WTC11 (cell line): ENCODE results near the gene LMO3. TPM values are rescaled to one million over a fixed set of nuclear protein-coding genes. Genes with fewer than 3 reads are reported as not detected.

Experiments
- ATAC-seq: fragments of 200-7000 bp; cut with Tn5 transposase; 2 replicates; pipeline ENCODE4 v1.10.0; 2021; ENCODE audit warnings: mild to moderate bottlenecking, moderate library complexity
- CTCF ChIA-PET: fragments of 300-600 bp; sonication (Branson Sonifier 250); formaldehyde crosslinking; loops from one replicate; lab custom pipeline; 2021; ENCODE audit warnings: antibody characterized with exemption; lab: Charles Lee
- POLR2A ChIA-PET: fragments of 350-600 bp; sonication (Branson Sonifier 250); formaldehyde crosslinking; loops from one replicate; lab custom pipeline; 2021; ENCODE audit warnings: antibody characterized with exemption; lab: Charles Lee
- DNase-seq: peaks from one replicate; pipeline ENCODE4 v3.0.0; 2021; ENCODE audit warnings: low spot score
- H3K27ac Mint-ChIP-seq: 2 replicates; pipeline ENCODE4 v1.8.0; 2021; ENCODE audit warnings: mixed read lengths
- H3K27me3 Mint-ChIP-seq: 2 replicates; pipeline ENCODE4 v1.8.0; 2021; ENCODE audit warnings: low read depth, mild to moderate bottlenecking, moderate library complexity, mixed read lengths
- H3K36me3 Mint-ChIP-seq: 2 replicates; pipeline ENCODE4 v1.8.0; 2021; ENCODE audit warnings: mixed read lengths
- H3K4me1 Mint-ChIP-seq: 2 replicates; pipeline ENCODE4 v1.8.0; 2022; ENCODE audit warnings: mixed read lengths
- H3K4me3 Mint-ChIP-seq: 2 replicates; pipeline ENCODE4 v1.8.0; 2021; ENCODE audit warnings: mild to moderate bottlenecking, moderate library complexity, mixed read lengths
- H3K9me3 Mint-ChIP-seq: 2 replicates; pipeline ENCODE4 v1.8.0; 2021; ENCODE audit warnings: mixed read lengths
- CBFB ChIP-seq: sonication (generic); formaldehyde crosslinking; IDR thresholded peaks from 2 replicates; pipeline ENCODE4 v1.8.1; 2022; ENCODE audit warnings: mild to moderate bottlenecking, low read depth, missing genetic modification reagents
- CDX4 ChIP-seq: fragments of 250-450 bp; sonication (Bioruptor Pico); IDR thresholded peaks from 2 replicates; pipeline ENCODE4 v1.9.0; 2021; ENCODE audit warnings: moderate library complexity, mild to moderate bottlenecking, inconsistent platforms, borderline replicate concordance
- E2F4 ChIP-seq: sonication (generic); formaldehyde crosslinking; IDR thresholded peaks from 2 replicates; pipeline ENCODE4 v1.8.1; 2022; ENCODE audit warnings: low read depth, mild to moderate bottlenecking, moderate library complexity, missing genetic modification reagents, borderline replicate concordance
- NR2C2 ChIP-seq: sonication (generic); formaldehyde crosslinking; IDR thresholded peaks from 2 replicates; pipeline ENCODE4 v1.8.0; 2022; ENCODE audit warnings: mild to moderate bottlenecking, missing genetic modification reagents
- TEAD1 ChIP-seq: sonication (generic); formaldehyde crosslinking; IDR thresholded peaks from 2 replicates; pipeline ENCODE4 v1.8.0; 2022; ENCODE audit warnings: mild to moderate bottlenecking, missing genetic modification reagents
- ZBTB21 ChIP-seq: sonication (generic); formaldehyde crosslinking; IDR thresholded peaks from 2 replicates; pipeline ENCODE4 v1.8.1; 2023; ENCODE audit warnings: mild to moderate bottlenecking, missing genetic modification reagents, borderline replicate concordance
- ZMAT4 ChIP-seq: fragments of 250-450 bp; sonication (Bioruptor Pico); IDR thresholded peaks from 2 replicates; pipeline ENCODE4 v1.9.0; 2021; ENCODE audit warnings: mild to moderate bottlenecking
- ZNF219 ChIP-seq: sonication (generic); formaldehyde crosslinking; IDR thresholded peaks from 2 replicates; pipeline ENCODE4 v1.8.0; 2023; ENCODE audit warnings: missing genetic modification reagents, mild to moderate bottlenecking, borderline replicate concordance
- ZNF532 ChIP-seq: fragments of 250-450 bp; sonication (Bioruptor Pico); IDR thresholded peaks from 2 replicates; pipeline ENCODE4 v1.9.0; 2021; ENCODE audit warnings: mild to moderate bottlenecking, borderline replicate concordance
- total RNA-seq: library from RNA; stranded (reverse); gene quantifications from 3 replicates; pipeline ENCODE4 v1.2.3, GENCODE V29; 2021
- TF ChIP-seq, protein P1 (sequence below): sonication (generic); formaldehyde crosslinking; IDR thresholded peaks from 2 replicates; pipeline ENCODE4 v1.8.0; 2023; ENCODE audit warnings: missing genetic modification reagents
- TF ChIP-seq, protein P2 (sequence below): fragments of 250-450 bp; sonication (Bioruptor Pico); conservative IDR thresholded peaks from 2 replicates; pipeline ENCODE4 v1.9.0; 2021; ENCODE audit warnings: mild to moderate bottlenecking
- TF ChIP-seq, protein P3 (sequence below): sonication (generic); formaldehyde crosslinking; IDR thresholded peaks from 2 replicates; pipeline ENCODE4 v1.8.1; 2023; ENCODE audit warnings: mild to moderate bottlenecking, missing genetic modification reagents, moderate library complexity

LMO3 gene
- total RNA-seq, 1 experiment from 2014 or later = 29.8 TPM

GRCh38 chr12:16618256-16618655 is 12.3 kb upstream of the LMO3 start:
- TF ChIP-seq ZMAT4 = no peak
- no peak for TF ChIP-seq E2F4 (CRISPR knock-in tag)
- TF ChIP-seq CDX4 (CRISPR knock-in tag) = no peak
- TF ChIP-seq, protein P1, sequence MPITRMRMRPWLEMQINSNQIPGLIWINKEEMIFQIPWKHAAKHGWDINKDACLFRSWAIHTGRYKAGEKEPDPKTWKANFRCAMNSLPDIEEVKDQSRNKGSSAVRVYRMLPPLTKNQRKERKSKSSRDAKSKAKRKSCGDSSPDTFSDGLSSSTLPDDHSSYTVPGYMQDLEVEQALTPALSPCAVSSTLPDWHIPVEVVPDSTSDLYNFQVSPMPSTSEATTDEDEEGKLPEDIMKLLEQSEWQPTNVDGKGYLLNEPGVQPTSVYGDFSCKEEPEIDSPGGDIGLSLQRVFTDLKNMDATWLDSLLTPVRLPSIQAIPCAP (CRISPR knock-in tag) = no peak
- TF ChIP-seq TEAD1 = no peak
- TF ChIP-seq NR2C2 (CRISPR knock-in tag) = no peak
- TF ChIP-seq, protein P2, sequence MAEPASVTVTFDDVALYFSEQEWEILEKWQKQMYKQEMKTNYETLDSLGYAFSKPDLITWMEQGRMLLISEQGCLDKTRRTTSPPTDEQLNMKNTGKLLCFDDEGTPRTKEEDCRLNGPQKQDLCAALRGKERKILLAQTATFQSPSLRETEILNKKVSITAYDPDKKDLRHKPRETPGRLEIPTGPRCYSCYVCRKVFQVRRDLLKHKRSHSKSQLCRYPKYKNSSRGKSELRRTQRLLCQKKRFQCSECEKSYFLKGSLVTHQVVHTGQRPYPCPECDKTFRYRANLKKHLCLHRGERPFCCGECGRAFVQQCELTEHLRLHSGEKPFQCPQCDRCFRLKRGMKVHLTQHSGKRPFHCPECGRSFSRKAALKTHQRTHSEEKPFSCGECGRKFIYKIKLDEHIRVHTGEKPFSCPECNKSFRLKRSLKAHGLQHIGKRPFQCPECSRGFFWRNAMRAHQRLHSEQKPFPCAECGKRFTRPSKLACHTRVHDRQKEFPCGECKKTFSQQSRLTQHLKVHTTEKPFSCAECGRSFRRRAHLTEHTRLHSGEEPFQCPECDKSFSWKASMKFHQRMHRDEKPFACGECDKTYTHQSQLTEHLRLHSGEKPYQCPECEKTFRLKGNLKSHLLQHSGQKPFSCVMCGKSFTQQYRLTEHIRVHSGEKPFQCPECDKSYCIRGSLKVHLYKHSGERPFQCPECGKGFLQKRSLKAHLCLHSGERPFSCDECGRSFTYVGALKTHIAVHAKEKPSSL (CRISPR knock-in tag) = no peak
- TF ChIP-seq ZBTB21 = no peak
- Mint-ChIP-seq H3K27me3 (no peaks in the 10 kb centered on the region), H3K36me3 (0 out of 2 replicates have a peak, but pooled peaks cover 6% of the 10 kb centered on the region), H3K4me1 (peaks cover 16% of the 10 kb centered on the region), H3K9me3 (peaks cover 16% of the 10 kb centered on the region), H3K27ac (no peak overlapping the region), H3K4me3 (no peak overlapping the region)
- no peak for DNase-seq
- CTCF ChIA-PET = no interaction called here
- no peak for ATAC-seq
- POLR2A ChIA-PET = no interaction called here

- no peaks in the 10 kb centered on the region for H3K9me3 Mint-ChIP-seq
- H3K4me3 Mint-ChIP-seq = no peak overlapping the region
- DNase-seq = no peak
- H3K4me1 Mint-ChIP-seq = peaks cover 57% of the 10 kb centered on the region
- peaks cover 15% of the 10 kb centered on the region for H3K27me3 Mint-ChIP-seq
- H3K36me3 Mint-ChIP-seq = no peaks in the 10 kb centered on the region
- ATAC-seq = no peak
- POLR2A ChIA-PET = interaction anchor here (0.6 kb wide), 1 partner anchor 335 kb away, joined by 3 read pairs; no protein-coding TSS in a partner anchor
- no peak overlapping the region for H3K27ac Mint-ChIP-seq
- CTCF ChIA-PET = no interaction called here
- TF ChIP-seq, protein P3, sequence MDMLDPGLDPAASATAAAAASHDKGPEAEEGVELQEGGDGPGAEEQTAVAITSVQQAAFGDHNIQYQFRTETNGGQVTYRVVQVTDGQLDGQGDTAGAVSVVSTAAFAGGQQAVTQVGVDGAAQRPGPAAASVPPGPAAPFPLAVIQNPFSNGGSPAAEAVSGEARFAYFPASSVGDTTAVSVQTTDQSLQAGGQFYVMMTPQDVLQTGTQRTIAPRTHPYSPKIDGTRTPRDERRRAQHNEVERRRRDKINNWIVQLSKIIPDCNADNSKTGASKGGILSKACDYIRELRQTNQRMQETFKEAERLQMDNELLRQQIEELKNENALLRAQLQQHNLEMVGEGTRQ (CRISPR knock-in tag) = no peak
- TF ChIP-seq ZNF219 = no peak
- no peak for TF ChIP-seq ZNF532 (CRISPR knock-in tag)
- TF ChIP-seq CBFB (CRISPR knock-in tag) = no peak
Measured at GRCh38 chr12:16613199-16613598, 7.2 kb upstream of the LMO3 start.
